GM12878 (cell line): ENCODE results near the gene DAZAP2. TPM values are rescaled to one million over a fixed set of nuclear protein-coding genes. Genes with fewer than 3 reads are reported as not detected.

Experiments used
- ATAC-seq: fragments of 200-7000 bp; cut with Tn5 transposase; 3 replicates; pipeline ENCODE4 v1.9.1; 2020; ENCODE audit warnings: mild to moderate bottlenecking, moderate library complexity
- BruUV-seq: library from RNA; stranded (reverse); fragments of 400-500 nt; replicated peaks from 2 replicates; lab custom pipeline; 2021; lab: Mats Ljungman, UMichigan
- CTCF ChIA-PET: fragments of 300-600 bp; sonication (Branson Sonifier 250); formaldehyde crosslinking; extraction: SDS; loops from one replicate; lab custom pipeline; 2021; ENCODE audit warnings: inconsistent platforms; lab: Yijun Ruan, JAX
- POLR2A ChIA-PET: fragments of 350-600 bp; formaldehyde crosslinking; extraction: SDS; loops from one replicate; lab custom pipeline; 2021; ENCODE audit warnings: inconsistent platforms; lab: Charles Lee
- RAD21 ChIA-PET: fragments of 300-600 bp; sonication (Branson Sonifier 250); formaldehyde crosslinking; loops from one replicate; lab custom pipeline; 2023; ENCODE audit warnings: antibody characterized with exemption; ENCODE audit not compliant: unreplicated experiment; lab: Charles Lee
- SMC1A ChIA-PET: fragments of 300-600 bp; sonication (Branson Sonifier 250); formaldehyde crosslinking; loops from one replicate; lab custom pipeline; 2023; ENCODE audit not compliant: unreplicated experiment, uncharacterized antibody; lab: Charles Lee
- DNase-seq: peaks from one replicate; pipeline ENCODE4 v3.0.0-alpha.2; 2011; ENCODE audit warnings: low read depth, low spot score
- FAIRE-seq: peaks from 3 replicates; lab custom pipeline; 2011; peaks lifted over from hg19 to GRCh38; lab: Jason Lieb, UNC
- H2AFZ ChIP-seq: 2 replicates; pipeline ENCODE4 v1.6.0; 2011; ENCODE audit warnings: low read depth, low read length, control low read depth; ENCODE audit not compliant: control insufficient read depth
- H3K27ac ChIP-seq: 2 replicates; pipeline ENCODE4 v1.5.1; 2011; ENCODE audit warnings: control low read depth; ENCODE audit not compliant: control insufficient read depth, insufficient read depth
- H3K27me3 ChIP-seq, 2 experiments: replicated peaks in 1 of 2; 2 replicates each; pipeline versions ENCODE4 v1.6.0 to v1.6.1; 2011; ENCODE audit warnings: low read length in 1 of 2; ENCODE audit not compliant: control insufficient read depth in 2 of 2, insufficient read depth in 2 of 2
- H3K36me3 ChIP-seq, 2 experiments: 2 replicates each; pipeline ENCODE4 v1.5.1; 2011; ENCODE audit warnings: low read length in 1 of 2; ENCODE audit not compliant: control insufficient read depth in 2 of 2, insufficient read depth in 2 of 2
- H3K4me1 ChIP-seq: 2 replicates; pipeline ENCODE4 v1.6.1; 2011; ENCODE audit warnings: mild to moderate bottlenecking, low read length, moderate library complexity, mixed read lengths; ENCODE audit not compliant: control insufficient read depth, insufficient read depth
- H3K4me2 ChIP-seq: 2 replicates; pipeline ENCODE4 v1.6.0; 2011; ENCODE audit warnings: control low read depth; ENCODE audit not compliant: control insufficient read depth, insufficient read depth
- H3K4me3 ChIP-seq: fragments of 200-600 bp; sonication (generic); 2 replicates; pipeline ENCODE4 v1.5.1; 2016
- H3K79me2 ChIP-seq: 2 replicates; pipeline ENCODE4 v1.6.0; 2011; ENCODE audit warnings: low read length; ENCODE audit not compliant: control insufficient read depth, insufficient read depth
- H3K9ac ChIP-seq: 2 replicates; pipeline ENCODE4 v1.8.0; 2011; ENCODE audit warnings: low read length, control low read depth, mixed read lengths; ENCODE audit not compliant: control insufficient read depth, insufficient read depth
- H3K9me3 ChIP-seq: replicated peaks from 3 replicates; pipeline ENCODE4 v1.5.1; 2011; ENCODE audit warnings: mild to moderate bottlenecking, low read length; ENCODE audit not compliant: control insufficient read depth, insufficient read depth
- H4K20me1 ChIP-seq: 2 replicates; pipeline ENCODE4 v1.6.0; 2011; ENCODE audit not compliant: control insufficient read depth, insufficient read depth
- CBX5 ChIP-seq: sonication (generic); IDR thresholded peaks from 2 replicates; pipeline ENCODE4 v1.6.1; 2016; ENCODE audit warnings: low read depth, moderate library complexity, mild to moderate bottlenecking, inconsistent platforms
- CHD1 ChIP-seq: IDR thresholded peaks from 2 replicates; pipeline ENCODE4 v1.6.1; 2012; ENCODE audit warnings: low read depth, low read length, improper control_type of control experiment
- CHD2 ChIP-seq: IDR thresholded peaks from 2 replicates; pipeline ENCODE4 v1.6.1; 2011; ENCODE audit warnings: low read depth, low read length, improper control_type of control experiment, borderline replicate concordance
- CREM ChIP-seq: IDR thresholded peaks from 2 replicates; pipeline ENCODE4 v1.6.1; 2014; ENCODE audit warnings: antibody characterized with exemption, low read depth
- MAX ChIP-seq: IDR thresholded peaks from 2 replicates; pipeline ENCODE4 v1.6.1; 2012; ENCODE audit warnings: low read depth, low read length, improper control_type of control experiment
- RBBP5 ChIP-seq: fragments of 200-600 bp; sonication (generic); conservative IDR thresholded peaks from 2 replicates; pipeline ENCODE4 v1.6.1; 2016
- WGBS: methylation state at CpG from one replicate; pipeline ENCODE4 v1.1.6; 2016; ENCODE audit warnings: low lambda C conversion rate; ENCODE audit not compliant: insufficient replicate concordance, insufficient coverage; ENCODE audit errors: missing lambda C conversion rate; 5-methylcytosine and 5-hydroxymethylcytosine counted together
- in situ Hi-C: fragments of 300-500 bp; cut with MboI; formaldehyde crosslinking; loops from 9 replicates; pipeline ENCODE4 v1.14.3; 2018; ENCODE audit warnings: mixed read lengths
- intact Hi-C: fragments of 100-400 bp; cut with micrococcal nuclease; formaldehyde crosslinking; loops from one replicate; pipeline ENCODE4 v1.14.2; 2022; ENCODE audit not compliant: unreplicated experiment
- polyA plus RNA-seq, 11 experiments: library from polyadenylated mRNA; depleted of rRNA in 4 of 11; unstranded in 6 of 11; stranded (reverse) in 5 of 11; fragments of >200 nt; fragmentation: Nextera tagmentation in 4 of 11; fragmentation: Illumina TruSeq in 1 of 11; extraction: Ambion mirVana in 4 of 11; extraction: Trizol in 1 of 11; gene quantifications; 1 replicate in 1 of 11; 2 replicates in 10 of 11; pipeline versions ENCODE4 v1.2.1 to v1.2.3, GENCODE V29; 2011 to 2016; ENCODE audit warnings: inconsistent platforms in 2 of 11, missing spikeins in 2 of 11, low read depth in 1 of 11
- total RNA-seq, 4 experiments: library from RNA; depleted of rRNA in 3 of 4; stranded (reverse); fragments of >200 nt in 3 of 4; fragmentation: Illumina TruSeq in 1 of 4; extraction: Trizol in 1 of 4; gene quantifications; 2 replicates each; pipeline versions ENCODE4 v1.2.1 to v1.2.3, GENCODE V29; 2013 to 2021

DAZAP2 gene
- total and polyA plus RNA-seq, 10 of the 15 experiments (the other 5 are each of a cell fraction or from before 2014, with no cell fraction given): 71.0 to 267 (median 158) TPM

- TF ChIP-seq MAX (no peak), RBBP5 (no peak), CREM (no peak), CBX5 (no peak), CHD2 (no peak)
Observed at GRCh38 chr12:51195841-51196240, 42.8 kb upstream of the DAZAP2 start (continued).

- POLR2A ChIA-PET: no interaction called here
Observed at GRCh38 chr12:51196547-51196946, 42.1 kb upstream of the DAZAP2 start.

More at GRCh38 chr12:51196547-51196946, 42.1 kb upstream of the DAZAP2 start:
- no peak for TF ChIP-seq CHD1
- Histone ChIP-seq H3K4me2 (no peak overlapping the region), H3K9me3 (no peaks in the 10 kb centered on the region), H3K79me2 (no peaks in the 10 kb centered on the region), H3K4me3 (no peak overlapping the region), H4K20me1 (no peaks in the 10 kb centered on the region), H3K4me1 (no peaks in the 10 kb centered on the region), H2AFZ (no peak overlapping the region), H3K27me3 (no peaks in the 10 kb centered on the region), H3K27ac (no peak overlapping the region), H3K36me3 (no peaks in the 10 kb centered on the region), H3K9ac (no peak overlapping the region)
- DNase-seq (no peak), FAIRE-seq (no peak), ATAC-seq (no peak)
- intact Hi-C loops (no loop called here), in situ Hi-C loops (no loop called here)
- BruUV-seq: no TSS peak
- CTCF ChIA-PET: no interaction called here
- WGBS: 79% methylated on average over 9 of the region's 9 CpGs
- SMC1A ChIA-PET: no interaction called here
- RAD21 ChIA-PET: no interaction called here
